RWPE1 (cell line): ENCODE results near the gene DOCK6.

ENCODE experiments used
- CTCF ChIA-PET: fragments of 350-600 bp; sonication (Branson Sonifier 250); formaldehyde crosslinking; extraction: SDS; loops from one replicate; lab custom pipeline; 2021; lab: Yijun Ruan, JAX
- POLR2A ChIA-PET: fragments of 400-600 bp; formaldehyde crosslinking; extraction: SDS; loops from one replicate; lab custom pipeline; 2020; ENCODE audit warnings: antibody characterized with exemption; ENCODE audit not compliant: low non-redundant PET; lab: Yijun Ruan, JAX
- DNase-seq: peaks from one replicate; pipeline ENCODE4 v3.0.0; 2012; ENCODE audit warnings: low spot score
- H3K27ac ChIP-seq: fragments of 450-650 bp; 2 replicates; pipeline ENCODE4 v1.5.1; 2017
- CTCF ChIP-seq: fragments of 450-650 bp; conservative IDR thresholded peaks from 2 replicates; pipeline ENCODE4 v1.5.1; 2017; ENCODE audit warnings: low read depth, mild to moderate bottlenecking

DOCK6 gene

DNA sequence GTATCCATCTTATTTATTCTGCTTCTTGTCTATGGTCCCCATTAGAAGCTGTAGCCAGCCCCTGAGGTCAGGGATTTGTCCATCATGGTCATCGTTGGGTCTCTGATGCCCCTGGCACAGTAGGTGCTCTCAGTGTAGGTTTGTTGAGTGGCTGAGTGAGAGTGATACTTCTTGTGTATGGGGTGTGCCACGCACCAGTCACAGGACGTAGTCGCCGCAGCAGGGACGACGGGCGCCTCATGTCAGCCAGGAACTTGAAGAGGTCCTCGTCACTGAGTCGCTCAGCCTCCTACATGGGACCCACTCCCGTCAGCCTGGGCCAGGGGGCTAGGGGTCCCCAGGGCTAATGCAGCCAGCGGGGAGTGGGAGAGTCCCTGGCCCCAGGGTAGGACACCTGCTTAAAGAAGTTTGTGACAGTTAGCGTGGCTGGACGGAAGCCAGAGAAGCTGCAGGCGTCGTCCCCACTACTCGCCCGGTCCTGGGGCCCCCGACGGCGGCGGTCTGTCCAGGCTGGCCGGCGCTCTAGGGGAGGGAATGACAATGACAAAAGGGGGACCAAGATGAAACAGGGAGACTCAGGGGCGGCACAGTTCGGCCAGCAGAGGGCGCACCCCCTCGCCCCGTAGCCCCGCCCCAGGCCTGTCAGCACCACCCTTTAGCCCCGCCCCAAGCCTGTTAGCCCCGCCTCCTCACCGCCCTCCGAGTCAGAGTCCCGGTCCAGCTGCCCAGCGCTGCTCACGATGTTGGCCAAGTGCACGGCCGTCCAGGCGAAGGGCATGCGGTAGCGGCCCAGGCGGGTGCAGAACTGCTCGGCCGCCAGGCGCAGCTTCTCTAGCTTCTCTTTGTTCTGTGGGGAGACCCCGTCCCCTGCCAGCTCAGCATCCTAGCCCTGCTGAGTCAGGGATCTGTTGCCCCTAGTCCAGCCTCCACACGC, 19.2 kb downstream of the DOCK6 start:
- peak overlapping the region; percentile 47 for H3K27ac ChIP-seq
- POLR2A ChIA-PET, result no interaction called here
- DNase-seq, result peak; percentile 96
- CTCF ChIA-PET, result interaction anchor here (0.7 to 1.3 kb wide), 4 partner anchors 9 to 38 kb away, joined by 3 to 4 read pairs (median 4); no protein-coding TSS in a partner anchor
- peak; percentile 81 for TF ChIP-seq CTCF

DNA sequence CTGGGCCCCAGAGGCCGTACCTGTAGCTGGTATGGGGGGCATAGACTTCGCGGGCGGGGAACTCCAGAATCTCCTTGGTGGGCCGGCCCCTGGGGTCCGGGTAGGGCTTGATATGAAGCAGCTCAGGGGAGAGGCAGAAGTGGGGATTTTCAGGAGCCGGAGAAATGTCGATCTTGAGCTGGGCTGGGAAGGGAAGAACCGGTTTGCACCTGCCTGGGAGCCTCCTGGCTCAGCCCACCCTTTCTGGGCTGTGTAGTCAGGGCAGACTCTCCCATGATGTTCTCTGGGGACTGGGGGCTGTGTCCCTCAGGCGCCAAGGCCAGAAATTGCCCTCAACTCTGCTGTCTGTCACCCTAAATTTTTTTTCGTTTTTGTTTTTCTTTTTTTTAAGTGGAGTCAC, 20.3 kb downstream of the DOCK6 start:
- DNase-seq, result no peak
- ChIA-PET CTCF (interaction anchor here (0.6 to 1.3 kb wide), 3 partner anchors 10 to 55 kb away, joined by 3 to 4 read pairs (median 3); no protein-coding TSS in a partner anchor), POLR2A (no interaction called here)
- peak overlapping the region; percentile 47 for H3K27ac ChIP-seq
- no peak for TF ChIP-seq CTCF

GRCh38 chr19:11240008-11240444, 22.3 kb downstream of the DOCK6 start:
- no peak overlapping the region for H3K27ac ChIP-seq
- ChIA-PET CTCF (interaction anchor here (0.6 kb wide), 1 partner anchor 926 kb away, joined by 3 read pairs; no protein-coding TSS in a partner anchor), POLR2A (no interaction called here)
- TF ChIP-seq CTCF, result no peak
- DNase-seq, result no peak

- no peak for TF ChIP-seq CTCF
- DNase-seq, result no peak
- ChIA-PET POLR2A (no interaction called here), CTCF (interaction anchor here (0.6 kb wide), 1 partner anchor 925 kb away, joined by 3 read pairs; no protein-coding TSS in a partner anchor)
- H3K27ac ChIP-seq, result no peak within 1 kb of the TSS
Measured at GRCh38 chr19:11239377-11240000, 22.8 kb downstream of the DOCK6 start, which contains the start of gene ANGPTL8. TSS of gene ANGPTL8 (plus strand) at chr19:11239619. CDS start at chr19:11239638, 19 bp downstream.

DNA sequence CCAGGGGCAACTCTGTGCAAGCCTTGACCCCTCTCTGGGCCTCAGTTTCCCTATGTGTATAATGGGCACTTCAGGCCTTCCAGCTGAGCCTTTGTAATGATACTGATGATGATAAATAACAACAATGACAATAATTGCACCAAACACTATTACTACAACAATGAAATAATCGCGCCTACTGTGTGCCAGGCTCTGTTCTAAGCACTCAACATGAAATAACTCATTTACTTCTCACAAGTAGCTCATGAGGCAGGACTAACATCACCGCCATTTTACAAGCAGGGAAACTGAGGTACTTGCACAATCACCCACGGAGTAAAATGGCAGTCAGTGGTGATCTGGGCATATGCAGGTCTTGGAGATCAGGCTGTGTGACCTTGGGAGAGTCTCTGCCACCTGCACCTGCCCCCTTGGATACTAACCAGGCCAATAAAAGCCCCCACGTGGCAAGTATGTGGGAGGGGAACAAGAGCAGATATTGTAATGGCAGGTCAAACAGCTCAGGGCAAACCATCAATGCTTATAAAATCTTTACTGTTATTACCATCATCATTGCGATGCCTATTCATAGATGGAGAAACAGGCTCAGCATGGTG, 23.4 kb downstream of the DOCK6 start:
- H3K27ac ChIP-seq, result no peak overlapping the region
- TF ChIP-seq CTCF, result no peak
- DNase-seq, result no peak
- ChIA-PET POLR2A (interaction anchor here (0.5 kb wide), 1 partner anchor 51 kb away, joined by 4 read pairs; no protein-coding TSS in a partner anchor), CTCF (no interaction called here)

DNA sequence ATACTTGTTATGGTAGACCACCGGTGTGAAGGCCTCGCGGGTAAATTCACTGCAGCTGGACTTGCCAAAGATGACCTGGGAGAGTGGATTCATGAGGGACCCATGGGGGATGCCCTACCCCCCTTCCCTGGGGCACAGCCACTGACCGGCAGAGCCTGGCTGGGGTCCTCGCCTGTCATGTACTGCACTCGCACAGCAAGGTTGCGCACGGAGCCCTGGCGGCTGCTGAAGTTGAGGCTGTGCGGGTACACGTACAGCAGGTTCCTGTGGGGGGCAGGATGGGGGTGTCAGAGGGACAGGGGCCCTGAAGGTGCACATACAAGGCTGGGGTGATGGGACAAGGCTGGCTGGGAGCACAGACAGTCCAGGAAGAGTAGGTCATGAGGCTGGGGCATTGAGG, 24.3 kb downstream of the DOCK6 start:
- TF ChIP-seq CTCF, result no peak
- no peak overlapping the region for H3K27ac ChIP-seq
- DNase-seq, result no peak
- ChIA-PET POLR2A (no interaction called here), CTCF (interaction anchor here (1.0 kb wide), 1 partner anchor 112 kb away, joined by 5 read pairs; no protein-coding TSS in a partner anchor)
